GM18858 (cell line): ENCODE measurements around the gene FAXDC2.
"Not testable (repeated sequence)": the region's sequence is repeated elsewhere in the genome, so short reads cannot be mapped to it uniquely, and the experiment has no call there.

Experiments
- ATAC-seq: cut with Tn5 transposase; IDR thresholded peaks from one replicate; pipeline ENCODE4 v1.9.1; 2021; ENCODE audit not compliant: unreplicated experiment

Gene FAXDC2

DNA sequence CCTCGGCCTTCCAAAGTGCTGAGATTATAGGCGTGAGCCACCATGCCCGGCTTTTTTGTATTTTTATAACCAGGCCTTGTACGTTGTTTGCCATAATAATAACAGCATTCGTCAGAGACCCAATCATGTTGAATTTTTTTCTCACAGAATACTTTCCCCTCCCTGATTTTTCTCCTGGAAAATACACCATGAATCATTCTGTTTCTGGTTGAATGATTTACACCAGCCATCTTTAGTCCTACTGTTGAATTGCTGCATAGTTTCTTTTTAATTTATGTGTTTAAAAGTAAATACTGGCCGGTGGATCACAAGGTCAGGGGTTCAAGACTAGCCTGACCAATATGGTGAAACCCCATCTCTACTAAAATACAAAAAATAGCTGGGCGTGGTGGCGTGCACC is 11.5 kb upstream of the FAXDC2 start:
- no peak for ATAC-seq

GRCh38 chr5:154860765-154861164 is 10.4 kb upstream of the FAXDC2 start:
- ATAC-seq, result no peak

DNA sequence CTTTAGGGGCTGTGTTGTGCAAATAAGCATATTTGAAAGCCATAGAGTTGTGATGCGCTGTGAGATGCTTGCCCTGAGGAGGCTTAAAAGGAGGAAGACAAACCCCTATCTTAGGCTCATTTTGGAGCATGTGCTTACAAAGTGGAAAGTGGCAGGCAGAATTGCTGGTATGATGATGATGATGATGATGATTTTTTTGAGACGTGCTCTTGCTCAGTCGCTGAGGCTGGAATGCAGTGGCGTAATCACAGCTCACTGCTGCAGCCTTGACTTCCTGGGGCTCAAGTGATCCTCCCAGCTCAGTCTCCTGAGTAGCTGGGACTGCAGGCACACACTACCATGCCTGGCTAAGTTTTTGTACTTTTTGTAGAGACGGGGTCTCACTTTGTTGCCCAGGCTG is 9.7 kb upstream of the FAXDC2 start:
- ATAC-seq, result no peak

- ATAC-seq, result no peak
Observed at GRCh38 chr5:154858972-154859871, 8.8 kb upstream of the FAXDC2 start.

DNA sequence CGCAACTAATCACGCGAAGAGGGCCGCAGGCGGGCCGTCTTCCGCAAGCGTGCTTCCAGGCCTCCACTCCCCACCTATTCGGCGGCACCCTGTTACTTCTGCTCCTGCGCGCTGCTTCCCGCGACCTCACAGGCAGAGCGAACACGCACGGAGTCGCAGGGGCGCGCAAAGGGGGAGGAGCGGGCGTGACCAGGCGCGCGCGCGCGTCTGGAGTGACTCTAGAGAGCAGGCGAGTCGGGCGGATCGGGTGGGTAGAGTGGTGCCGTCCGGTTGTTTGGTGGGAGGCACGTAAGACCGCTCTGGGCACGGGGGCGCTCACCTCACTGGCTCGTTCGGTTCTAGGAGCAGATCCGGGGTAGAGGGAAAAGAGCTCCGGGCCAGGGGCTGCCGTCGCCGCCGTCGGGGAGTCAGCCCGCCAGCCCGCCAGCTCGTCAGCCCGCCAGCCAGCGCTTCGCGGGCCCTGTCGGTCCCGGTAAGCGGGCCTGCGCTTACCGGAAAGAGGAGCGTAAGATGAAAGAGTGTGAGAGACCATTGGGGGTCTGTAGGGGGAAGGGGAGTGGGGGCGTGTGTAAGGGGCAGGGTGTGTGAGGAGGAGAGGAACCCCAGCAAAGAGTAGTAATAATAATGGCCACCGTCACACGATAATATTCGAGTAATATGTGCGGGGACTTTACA is 8.0 kb upstream of the FAXDC2 start, which contains the start of gene CNOT8:
TSS of gene CNOT8 (plus strand) at position 331 of the 675 bp plus-strand sequence. CDS start 4,652 bp downstream, outside the sequence.
- ATAC-seq, result peak; percentile 55

- ATAC-seq, result peak; percentile 44
Observed at GRCh38 chr5:154857530-154858296, 7.3 kb upstream of the FAXDC2 start.

GRCh38 chr5:154851351-154851750 is 948 bp upstream of the FAXDC2 start:
- ATAC-seq, result no peak

DNA sequence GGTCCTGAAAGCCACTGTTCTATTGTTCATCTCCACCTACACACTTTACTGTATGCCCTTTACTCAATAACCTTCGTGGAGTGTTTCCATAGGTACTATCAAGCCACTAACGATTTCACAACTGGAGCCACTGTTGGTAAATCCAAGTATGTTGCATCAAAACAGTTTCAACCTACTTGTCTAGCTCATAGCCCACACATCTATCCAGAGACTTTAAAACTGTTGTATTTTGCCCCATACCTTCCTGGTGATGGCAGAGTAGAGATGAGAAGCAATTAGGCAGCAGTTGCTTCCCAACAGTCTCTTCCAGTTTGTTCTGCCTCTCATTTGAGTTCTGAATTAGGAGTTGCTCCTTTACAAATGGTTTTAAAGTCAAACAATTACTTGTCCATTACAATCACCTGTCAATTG is 607 bp downstream of the FAXDC2 start:
- no peak for ATAC-seq

DNA sequence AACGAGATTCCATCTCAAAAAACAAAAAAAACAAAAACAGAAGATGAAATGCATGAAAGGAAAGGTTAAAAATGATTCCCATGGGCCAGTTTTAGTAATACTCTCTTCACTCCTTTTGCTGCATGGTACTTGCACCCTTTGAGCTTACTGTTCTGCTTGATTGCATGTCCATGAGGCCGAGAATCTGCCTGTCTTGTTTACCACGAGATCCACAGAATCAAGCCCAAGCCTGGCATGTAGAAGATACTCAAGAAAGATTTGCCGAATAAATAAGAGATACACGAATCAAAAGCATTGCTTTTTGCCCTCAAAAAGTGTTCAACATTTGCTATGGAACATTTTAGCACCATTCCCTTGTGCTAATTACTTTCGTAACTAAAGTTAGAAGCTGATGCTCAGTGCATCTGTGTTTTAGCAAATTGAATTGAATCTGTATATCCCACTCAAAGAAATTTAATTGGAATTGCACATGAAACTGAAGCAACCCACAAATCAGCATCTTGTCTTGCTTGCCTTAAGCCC is 1.1 kb downstream of the FAXDC2 start:
- ATAC-seq, result no peak

- no peak for ATAC-seq
Observed at GRCh38 chr5:154844809-154845208, 5.6 kb downstream of the FAXDC2 start.

- no peak for ATAC-seq
Observed at GRCh38 chr5:154842689-154843530, 7.5 kb downstream of the FAXDC2 start.

GRCh38 chr5:154841273-154841661 is 9.1 kb downstream of the FAXDC2 start:
- no peak for ATAC-seq

- no peak for ATAC-seq
Observed at GRCh38 chr5:154840435-154841272, 9.7 kb downstream of the FAXDC2 start.

GRCh38 chr5:154837009-154837901 is 13.1 kb downstream of the FAXDC2 start:
- ATAC-seq, result no peak

GRCh38 chr5:154836225-154836624 is 14.2 kb downstream of the FAXDC2 start:
- no peak for ATAC-seq

- not testable (repeated sequence) for ATAC-seq
Observed at GRCh38 chr5:154835701-154836052, 14.7 kb downstream of the FAXDC2 start.

DNA sequence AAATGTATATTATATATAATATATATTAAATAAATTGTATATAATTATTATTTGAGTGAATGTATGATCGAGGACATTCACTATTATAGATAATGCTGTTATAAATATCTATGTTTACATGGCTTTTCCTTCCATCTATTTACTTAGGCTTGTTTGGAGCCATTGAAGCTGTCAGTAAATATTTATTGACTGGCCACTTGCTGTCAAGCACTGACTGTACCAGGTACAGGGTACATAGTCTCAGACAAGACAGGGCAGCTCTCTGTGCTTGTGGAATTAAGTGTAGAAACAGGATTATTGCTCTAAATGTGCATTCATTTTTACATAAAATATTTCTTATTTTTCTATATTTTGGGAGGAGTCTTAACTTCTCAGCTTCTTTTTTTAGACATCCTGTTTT is 16.4 kb downstream of the FAXDC2 start:
- ATAC-seq, result no peak

DNA sequence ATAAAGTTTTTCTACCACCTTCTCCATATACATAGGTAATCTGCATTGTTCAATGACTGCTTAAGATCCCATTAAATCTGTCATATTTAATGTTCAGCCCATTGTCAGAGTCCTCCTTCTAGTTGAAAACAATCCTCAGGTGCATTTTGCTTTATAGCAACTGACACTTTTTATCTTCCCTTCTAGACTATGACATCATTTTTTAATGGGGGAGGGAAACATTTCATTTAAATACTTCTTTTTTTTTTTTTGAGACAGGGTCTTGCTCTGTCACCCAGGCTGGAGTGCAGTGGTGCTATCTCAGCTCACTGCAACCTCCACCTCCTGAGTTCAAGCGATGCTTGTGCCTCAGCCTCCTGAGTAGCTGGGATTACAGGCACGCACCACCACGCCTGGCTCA is 17.6 kb downstream of the FAXDC2 start:
- ATAC-seq, result not testable (repeated sequence)
